Fibroblast of lung (primary cell): Measurements from ENCODE around the gene WIPF2. TPM values are rescaled to one million over a fixed set of nuclear protein-coding genes. Genes with fewer than 3 reads are reported as not detected.

ENCODE experiments used
- DNase-seq, 2 donors: peaks; one replicate each; pipeline versions ENCODE4 v3.0.0 to v3.0.0-alpha.2; 2010; ENCODE audit warnings: low read depth in 2 of 2
- H2AFZ ChIP-seq: 2 replicates; pipeline ENCODE4 v1.5.1; 2012; ENCODE audit warnings: low read length, control low read depth, inconsistent platforms
- H3K27ac ChIP-seq: 2 replicates; pipeline ENCODE4 v1.5.1; 2011; ENCODE audit warnings: low read length, control low read depth; ENCODE audit not compliant: insufficient read depth
- H3K27me3 ChIP-seq: 2 replicates; pipeline ENCODE4 v1.5.1; 2011; ENCODE audit warnings: mild to moderate bottlenecking, low read length; ENCODE audit not compliant: control insufficient read depth, insufficient read depth
- H3K36me3 ChIP-seq: 2 replicates; pipeline ENCODE4 v1.5.1; 2011; ENCODE audit warnings: low read length; ENCODE audit not compliant: control insufficient read depth, insufficient read depth
- H3K4me1 ChIP-seq: 2 replicates; pipeline ENCODE4 v1.5.1; 2011; ENCODE audit warnings: low read length; ENCODE audit not compliant: control insufficient read depth, insufficient read depth; ENCODE audit errors: extremely low read depth
- H3K4me2 ChIP-seq: 2 replicates; pipeline ENCODE4 v1.5.1; 2011; ENCODE audit warnings: low read length, control low read depth; ENCODE audit not compliant: insufficient read depth; ENCODE audit errors: extremely low read depth
- H3K4me3 ChIP-seq, 4 experiments: fragments of 200-600 bp in 1 of 4; sonication (generic) in 1 of 4; replicated peaks in 1 of 4; 2 replicates each; pipeline ENCODE4 v1.5.1; 2011 to 2016; ENCODE audit warnings: low read length in 4 of 4, low read depth in 3 of 4, mild to moderate bottlenecking in 3 of 4, control low read depth in 2 of 4, inconsistent platforms in 1 of 4, mixed read lengths in 1 of 4; ENCODE audit not compliant: insufficient read depth in 1 of 4; ENCODE audit errors: control extremely low read depth in 1 of 4
- H3K79me2 ChIP-seq: 2 replicates; pipeline ENCODE4 v1.5.1; 2012; ENCODE audit warnings: mild to moderate bottlenecking, low read length, inconsistent platforms; ENCODE audit not compliant: control insufficient read depth, insufficient read depth
- H3K9ac ChIP-seq: 2 replicates; pipeline ENCODE4 v1.5.1; 2011; ENCODE audit warnings: mild to moderate bottlenecking, low read length, control low read depth; ENCODE audit not compliant: insufficient read depth
- H3K9me3 ChIP-seq: 2 replicates; pipeline ENCODE4 v1.5.1; 2012; ENCODE audit warnings: low read depth, low read length; ENCODE audit not compliant: control insufficient read depth, insufficient read depth
- H4K20me1 ChIP-seq: 2 replicates; pipeline ENCODE4 v1.5.1; 2011; ENCODE audit warnings: low read length; ENCODE audit not compliant: control insufficient read depth, insufficient read depth; ENCODE audit errors: extremely low read depth
- EZH2 ChIP-seq: IDR thresholded peaks from 2 replicates; pipeline ENCODE4 v1.5.1; 2012; ENCODE audit warnings: low read length, control low read depth, mild to moderate bottlenecking; ENCODE audit errors: missing control alignments
- polyA plus RNA-seq, 2 donors: library from polyadenylated mRNA; depleted of rRNA in 1 of 2; stranded (reverse) in 1 of 2; unstranded in 1 of 2; fragments of >200 nt; gene quantifications; 2 replicates each; pipeline ENCODE4 v1.2.1, GENCODE V29; 2011 to 2012; ENCODE audit warnings: missing spikeins in 1 of 2
- total RNA-seq: library from RNA; depleted of rRNA; stranded (reverse); fragments of >200 nt; gene quantifications from 2 replicates; pipeline ENCODE4 v1.2.1, GENCODE V29; 2014
- TF ChIP-seq, protein P1 (sequence below), 2 donors: IDR thresholded peaks in 1 of 2; conservative IDR thresholded peaks in 1 of 2; 1 replicate in 1 of 2; 2 replicates in 1 of 2; pipeline ENCODE4 v1.5.1; 2011 to 2012; ENCODE audit warnings: low read length in 2 of 2, control low read depth in 1 of 2, inconsistent platforms in 1 of 2, low read depth in 1 of 2, mild to moderate bottlenecking in 1 of 2

Gene WIPF2
- total and polyA plus RNA-seq, 2 donors (not counting 1 experiment from before 2014, with no cell fraction given) = 7.6 to 9.1 TPM

DNA sequence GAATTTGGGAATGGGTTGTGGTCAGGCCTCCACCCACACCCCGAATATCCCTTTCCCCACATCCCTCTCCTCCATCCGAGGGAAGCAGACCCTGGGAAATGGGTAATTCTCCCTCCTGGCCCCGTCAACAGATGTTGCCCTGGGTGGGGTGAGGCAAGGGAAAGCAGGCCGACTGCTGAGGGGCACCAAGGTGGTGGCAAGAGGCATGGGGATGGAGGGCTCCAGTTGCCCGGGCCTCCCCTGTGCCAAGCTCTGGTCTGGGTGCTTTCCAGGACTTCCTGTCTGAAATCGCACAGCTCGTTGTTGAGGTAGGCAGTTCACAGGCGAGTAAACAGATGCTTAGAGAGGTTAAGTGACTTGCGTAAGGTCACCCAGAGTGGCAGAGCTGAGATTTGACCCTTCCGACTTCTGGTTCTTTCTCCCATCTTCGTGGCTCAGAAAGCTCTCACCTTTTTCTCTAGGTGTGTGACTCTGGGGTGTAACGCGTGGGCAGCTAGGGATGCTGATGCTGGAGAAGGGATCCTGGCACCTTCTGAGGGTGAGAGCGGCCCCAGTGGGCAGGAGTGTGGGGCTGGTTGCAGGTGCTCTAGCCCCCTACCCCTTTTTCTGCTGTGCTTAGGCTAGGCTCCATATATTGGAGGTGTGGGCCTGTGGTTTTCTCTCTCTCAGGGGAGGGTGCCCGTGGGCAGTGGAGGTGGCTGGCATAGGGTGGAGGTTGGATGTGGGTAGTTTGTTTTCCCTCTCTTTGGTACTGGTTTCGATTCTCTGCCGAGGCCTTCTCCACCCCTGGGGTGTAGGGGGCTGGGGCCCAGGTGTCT lies 107.1 kb downstream of the WIPF2 start:
- Histone ChIP-seq H3K4me3 (no peak overlapping the region), H3K79me2 (peaks cover 71% of the 10 kb centered on the region), H3K36me3 (peaks cover under 1% of the 10 kb centered on the region), H3K27ac (no peak overlapping the region), H3K9ac (no peak overlapping the region), H3K4me2 (peak overlapping the region; percentile 27), H3K9me3 (no peaks in the 10 kb centered on the region), H4K20me1 (no peaks in the 10 kb centered on the region), H3K27me3 (no peaks in the 10 kb centered on the region), H2AFZ (no peak overlapping the region), H3K4me1 (peaks cover 67% of the 10 kb centered on the region)
- DNase-seq = no peak
- TF ChIP-seq, protein P1, sequence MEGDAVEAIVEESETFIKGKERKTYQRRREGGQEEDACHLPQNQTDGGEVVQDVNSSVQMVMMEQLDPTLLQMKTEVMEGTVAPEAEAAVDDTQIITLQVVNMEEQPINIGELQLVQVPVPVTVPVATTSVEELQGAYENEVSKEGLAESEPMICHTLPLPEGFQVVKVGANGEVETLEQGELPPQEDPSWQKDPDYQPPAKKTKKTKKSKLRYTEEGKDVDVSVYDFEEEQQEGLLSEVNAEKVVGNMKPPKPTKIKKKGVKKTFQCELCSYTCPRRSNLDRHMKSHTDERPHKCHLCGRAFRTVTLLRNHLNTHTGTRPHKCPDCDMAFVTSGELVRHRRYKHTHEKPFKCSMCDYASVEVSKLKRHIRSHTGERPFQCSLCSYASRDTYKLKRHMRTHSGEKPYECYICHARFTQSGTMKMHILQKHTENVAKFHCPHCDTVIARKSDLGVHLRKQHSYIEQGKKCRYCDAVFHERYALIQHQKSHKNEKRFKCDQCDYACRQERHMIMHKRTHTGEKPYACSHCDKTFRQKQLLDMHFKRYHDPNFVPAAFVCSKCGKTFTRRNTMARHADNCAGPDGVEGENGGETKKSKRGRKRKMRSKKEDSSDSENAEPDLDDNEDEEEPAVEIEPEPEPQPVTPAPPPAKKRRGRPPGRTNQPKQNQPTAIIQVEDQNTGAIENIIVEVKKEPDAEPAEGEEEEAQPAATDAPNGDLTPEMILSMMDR (conservative IDR thresholded peaks at IDR 0.05 in 1 of 2, IDR thresholded peaks at IDR 0.05 in 1 of 2; ENCODE audit: low read depth in 1 of 2, low read length in 2 of 2) = no peak
- TF ChIP-seq EZH2 = no peak

GRCh38 chr17:40326832-40327199 lies 107.7 kb downstream of the WIPF2 start:
- H3K27ac ChIP-seq = no peak overlapping the region
- no peak for DNase-seq
- no peak overlapping the region for H3K9ac ChIP-seq

DNA sequence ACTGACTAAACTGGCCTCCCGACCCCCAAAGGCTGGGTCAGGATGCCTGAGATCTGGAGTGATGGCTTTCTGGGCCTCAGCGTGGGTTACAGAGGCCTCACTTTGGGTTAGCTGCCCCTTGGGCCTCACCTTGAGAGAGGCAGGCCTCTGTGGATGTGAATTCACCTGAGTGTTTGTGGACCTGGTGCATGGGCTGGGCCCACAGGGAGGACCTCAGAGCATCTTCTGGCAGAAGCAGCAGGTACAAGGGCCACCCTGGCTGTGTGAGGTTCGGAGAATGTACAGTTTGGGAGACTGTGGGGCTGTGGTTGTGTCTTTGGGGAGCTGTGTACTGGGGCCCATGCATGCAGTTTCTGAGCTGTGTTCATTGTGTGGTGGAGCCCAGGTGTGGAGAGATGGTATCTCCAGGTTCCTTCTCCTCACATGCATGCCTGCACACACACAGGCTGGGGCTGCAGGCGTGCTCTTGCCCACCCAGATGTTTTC lies 108.2 kb downstream of the WIPF2 start:
- H3K79me2 ChIP-seq = peaks cover 60% of the 10 kb centered on the region
- TF ChIP-seq EZH2 = no peak
- TF ChIP-seq, protein P1 (conservative IDR thresholded peaks at IDR 0.05 in 1 of 2, IDR thresholded peaks at IDR 0.05 in 1 of 2; ENCODE audit: low read depth in 1 of 2, low read length in 2 of 2) = no peak
- DNase-seq = no peak
- no peak overlapping the region for H3K4me3 ChIP-seq
- H3K27ac ChIP-seq = no peak overlapping the region
- no peaks in the 10 kb centered on the region for H3K27me3 ChIP-seq
- peaks cover 2% of the 10 kb centered on the region for H3K36me3 ChIP-seq
- H3K9ac ChIP-seq = no peak overlapping the region
- H2AFZ ChIP-seq = no peak overlapping the region
- no peak overlapping the region for H3K4me2 ChIP-seq
- no peaks in the 10 kb centered on the region for H3K9me3 ChIP-seq
- H3K4me1 ChIP-seq = peaks cover 68% of the 10 kb centered on the region
- H4K20me1 ChIP-seq = no peaks in the 10 kb centered on the region

More at GRCh38 chr17:40326832-40327199, 107.7 kb downstream of the WIPF2 start:
- Histone ChIP-seq H3K36me3 (peaks cover 2% of the 10 kb centered on the region), H3K4me2 (no peak overlapping the region), H3K9me3 (no peaks in the 10 kb centered on the region), H3K79me2 (peaks cover 65% of the 10 kb centered on the region), H2AFZ (no peak overlapping the region), H3K4me3 (no peak overlapping the region), H3K27me3 (no peaks in the 10 kb centered on the region), H3K4me1 (peaks cover 67% of the 10 kb centered on the region), H4K20me1 (no peaks in the 10 kb centered on the region)
- no peak for TF ChIP-seq EZH2
- TF ChIP-seq, protein P1 (conservative IDR thresholded peaks at IDR 0.05 in 1 of 2, IDR thresholded peaks at IDR 0.05 in 1 of 2; ENCODE audit: low read depth in 1 of 2, low read length in 2 of 2) = no peak
